HG03196 (cell line): ENCODE results near the gene CAMKMT.

Experiments
- ATAC-seq: cut with Tn5 transposase; IDR thresholded peaks from one replicate; pipeline ENCODE4 v1.9.1; 2021; ENCODE audit not compliant: unreplicated experiment

Gene CAMKMT

DNA sequence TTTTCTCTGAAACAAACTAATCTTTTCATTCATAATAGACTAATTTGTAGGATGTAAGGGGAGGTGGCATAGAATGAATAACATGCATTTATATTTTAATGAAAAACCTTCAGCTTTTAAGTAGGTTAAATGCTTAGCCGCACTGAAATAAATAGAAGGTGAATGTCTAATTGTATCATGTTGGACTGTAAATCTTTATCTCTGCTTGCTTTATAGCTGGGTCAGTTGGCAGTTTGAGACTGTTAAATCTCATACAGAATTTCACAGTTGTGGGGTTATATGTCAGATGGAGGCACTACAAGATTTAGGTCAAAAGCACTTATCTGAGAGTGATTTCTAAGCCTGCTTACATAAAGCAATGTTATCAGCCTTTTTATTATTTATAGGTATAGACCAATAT lies 405.0 kb downstream of the CAMKMT start:
- ATAC-seq = no peak

DNA sequence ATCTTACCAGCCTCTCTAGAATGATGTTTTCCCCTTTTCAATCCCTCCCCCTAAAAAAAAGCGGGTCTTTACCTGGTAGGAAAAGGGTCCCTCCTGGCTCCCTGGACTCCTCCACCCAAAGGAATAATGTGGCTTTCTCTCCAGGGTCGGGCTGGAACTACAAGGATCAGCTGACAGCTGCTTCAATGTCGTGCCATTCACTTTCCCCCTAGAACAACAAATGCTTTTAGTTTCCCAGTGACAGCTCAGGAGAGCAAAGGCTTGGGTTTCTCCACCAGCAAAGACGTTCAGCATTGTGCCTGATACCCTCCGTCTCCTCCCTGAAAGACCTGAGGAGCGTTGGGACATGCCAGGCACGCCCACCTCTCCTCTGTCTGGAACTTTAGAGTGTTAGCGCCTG lies 405.9 kb downstream of the CAMKMT start:
- ATAC-seq = no peak

DNA sequence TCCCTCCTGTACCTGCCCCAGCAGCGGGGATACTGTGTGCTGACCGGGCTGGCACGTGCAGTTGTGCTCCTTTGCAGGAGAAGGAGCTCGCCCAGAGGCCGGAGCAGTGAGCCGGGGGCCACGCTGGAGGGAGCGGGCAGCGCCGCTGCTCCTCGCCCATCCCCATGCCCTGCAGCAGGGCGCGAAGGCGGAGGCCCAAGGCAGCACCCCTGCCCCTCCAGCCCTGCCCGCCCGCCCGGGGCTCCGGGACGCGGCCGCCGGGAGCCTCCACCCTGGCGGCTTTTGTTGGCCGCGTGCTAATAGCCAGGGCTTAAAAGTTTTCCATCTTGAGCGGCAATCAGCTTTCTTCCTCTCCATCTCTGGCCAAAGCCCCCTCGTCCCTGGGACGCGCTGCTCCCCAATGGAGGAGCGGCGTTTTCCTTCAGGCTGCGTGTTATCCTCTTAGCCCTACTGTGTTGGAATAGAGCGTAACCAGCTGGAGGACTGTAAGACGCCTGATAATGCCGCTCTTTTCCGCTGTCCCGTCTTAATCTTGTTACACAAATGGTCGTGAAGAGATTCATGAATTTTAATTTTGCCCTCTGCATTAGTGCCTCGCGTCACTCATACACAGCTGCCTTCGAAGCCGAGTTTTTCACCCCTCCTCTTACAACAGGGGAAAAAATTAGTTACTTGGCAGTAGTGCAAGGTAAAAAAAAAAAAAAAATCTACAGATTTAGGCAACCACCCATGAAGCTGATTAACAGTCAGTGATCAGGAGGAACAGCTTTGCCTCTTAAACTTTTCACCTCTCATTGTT lies 406.9 kb downstream of the CAMKMT start:
- ATAC-seq = no peak

DNA sequence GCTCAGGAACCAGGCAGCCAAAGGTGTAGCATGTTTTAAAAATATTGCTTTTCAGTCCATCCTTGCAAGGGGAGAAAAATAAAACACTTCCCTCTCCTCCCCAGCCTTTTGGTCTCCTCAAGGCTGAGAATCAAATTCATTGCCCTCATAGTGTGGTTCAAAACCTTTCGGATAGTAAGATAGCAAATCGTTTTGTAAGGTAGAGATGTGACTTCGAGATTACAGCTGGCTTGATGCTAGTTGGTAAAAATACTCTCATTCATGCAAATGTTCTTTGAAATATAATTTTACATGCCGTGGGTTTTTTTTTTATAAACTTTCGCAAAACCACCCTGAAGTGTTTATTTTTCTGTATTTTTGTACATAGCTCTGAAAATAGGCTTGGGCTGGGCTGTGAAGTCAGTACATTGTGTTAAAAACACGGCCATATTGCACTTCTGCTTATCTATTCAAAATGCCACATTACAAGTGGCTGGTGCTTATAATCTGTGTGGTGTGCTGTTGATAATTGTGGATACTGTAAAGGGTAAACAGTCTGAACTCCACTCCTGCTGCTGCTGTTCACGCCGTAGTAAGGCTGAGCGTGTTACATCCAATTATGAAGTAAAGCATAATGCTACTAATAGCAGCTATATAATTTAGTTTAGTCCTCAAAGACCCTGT lies 407.7 kb downstream of the CAMKMT start:
- no peak for ATAC-seq

GRCh38 chr2:44770221-44771195 lies 408.8 kb downstream of the CAMKMT start:
- no peak for ATAC-seq

- ATAC-seq = no peak
Observed at GRCh38 chr2:44771522-44771921, 409.8 kb downstream of the CAMKMT start.

GRCh38 chr2:44772131-44772530 lies 410.4 kb downstream of the CAMKMT start:
- ATAC-seq = no peak

DNA sequence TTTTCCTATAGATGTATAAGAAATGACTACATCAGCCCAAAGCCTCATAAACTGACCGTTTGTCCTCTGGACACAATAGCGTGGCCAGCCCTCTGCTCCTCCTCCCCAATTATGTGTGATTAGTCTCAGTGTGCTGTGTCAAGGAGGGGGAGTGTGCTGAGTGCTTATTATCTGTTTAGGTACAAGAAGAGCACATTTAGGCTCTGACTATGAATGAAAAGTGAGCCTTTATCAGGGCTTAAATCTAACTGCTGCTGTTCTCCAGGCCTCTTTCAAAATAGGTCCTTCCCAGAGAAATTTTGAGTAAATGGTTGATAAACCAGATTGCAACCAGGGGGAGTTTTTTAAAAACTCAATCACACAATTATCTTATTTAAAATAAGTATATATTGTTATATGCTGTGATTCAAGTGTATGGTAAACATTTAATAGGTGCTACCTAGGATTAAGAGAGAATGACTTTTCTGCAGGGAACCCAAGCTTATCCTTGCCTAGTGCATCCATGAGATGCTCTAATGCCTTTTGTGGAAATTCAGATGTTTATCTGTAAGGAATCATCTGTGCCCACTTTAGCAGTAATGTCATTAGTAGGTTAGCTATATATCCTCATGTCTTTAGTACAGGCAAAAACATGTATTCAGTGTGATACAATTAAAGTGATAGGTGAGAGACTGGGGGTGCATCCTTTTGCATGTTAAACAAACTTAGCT lies 411.1 kb downstream of the CAMKMT start:
- ATAC-seq = no peak

GRCh38 chr2:44774826-44775492 lies 413.2 kb downstream of the CAMKMT start:
- no peak for ATAC-seq

GRCh38 chr2:44777036-44777435 lies 415.3 kb downstream of the CAMKMT start:
- ATAC-seq = no peak

- no peak for ATAC-seq
Observed at GRCh38 chr2:44777537-44777936, 415.8 kb downstream of the CAMKMT start.

DNA sequence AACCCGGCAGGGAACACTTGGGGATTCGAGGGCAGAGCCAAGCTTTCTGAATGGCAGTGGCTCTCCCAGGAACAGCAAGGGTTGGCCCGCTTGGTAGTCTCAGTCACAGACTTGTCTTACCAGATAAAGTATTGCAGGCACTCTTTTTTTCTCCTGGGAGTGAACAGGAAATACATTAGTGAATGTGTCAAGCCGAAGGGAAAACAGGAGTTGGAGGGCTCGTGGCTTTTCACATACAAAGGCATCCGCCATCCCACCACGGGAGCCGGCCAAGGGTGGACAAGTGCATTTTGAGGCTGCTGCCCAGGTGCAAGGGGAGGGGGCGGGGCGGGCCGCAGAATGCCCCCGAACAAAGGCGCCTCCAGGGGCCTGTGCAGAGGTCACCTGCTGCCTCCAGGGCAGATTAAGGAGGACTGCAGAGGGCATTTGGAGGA lies 416.5 kb downstream of the CAMKMT start:
- peak; percentile 32 for ATAC-seq

- peak; percentile 94 for ATAC-seq
Observed at GRCh38 chr2:44778671-44779476, 417.1 kb downstream of the CAMKMT start.

- no peak for ATAC-seq
Observed at GRCh38 chr2:44779793-44780192, 418.0 kb downstream of the CAMKMT start.

- no peak for ATAC-seq
Observed at GRCh38 chr2:44780406-44780805, 418.7 kb downstream of the CAMKMT start.

DNA sequence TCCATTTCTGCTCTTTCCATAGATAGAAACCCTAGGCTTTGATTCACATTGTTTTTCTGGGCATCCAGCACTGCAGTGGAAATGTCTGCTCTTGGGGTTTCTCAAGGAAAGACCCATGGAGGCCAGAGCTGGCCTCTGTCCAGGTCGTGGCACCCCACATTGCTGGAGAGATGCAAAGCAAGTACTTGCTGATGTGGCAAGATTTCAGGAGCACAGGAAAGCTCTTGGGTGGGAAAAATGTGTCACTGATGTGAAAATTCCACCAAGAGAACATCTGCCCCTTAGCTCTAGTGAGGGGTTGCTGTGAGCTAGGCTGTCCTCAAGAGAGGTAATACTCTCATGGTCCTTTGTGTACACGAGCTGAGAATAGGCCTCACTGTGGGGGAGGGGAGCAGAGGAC lies 423.7 kb downstream of the CAMKMT start:
- no peak for ATAC-seq

DNA sequence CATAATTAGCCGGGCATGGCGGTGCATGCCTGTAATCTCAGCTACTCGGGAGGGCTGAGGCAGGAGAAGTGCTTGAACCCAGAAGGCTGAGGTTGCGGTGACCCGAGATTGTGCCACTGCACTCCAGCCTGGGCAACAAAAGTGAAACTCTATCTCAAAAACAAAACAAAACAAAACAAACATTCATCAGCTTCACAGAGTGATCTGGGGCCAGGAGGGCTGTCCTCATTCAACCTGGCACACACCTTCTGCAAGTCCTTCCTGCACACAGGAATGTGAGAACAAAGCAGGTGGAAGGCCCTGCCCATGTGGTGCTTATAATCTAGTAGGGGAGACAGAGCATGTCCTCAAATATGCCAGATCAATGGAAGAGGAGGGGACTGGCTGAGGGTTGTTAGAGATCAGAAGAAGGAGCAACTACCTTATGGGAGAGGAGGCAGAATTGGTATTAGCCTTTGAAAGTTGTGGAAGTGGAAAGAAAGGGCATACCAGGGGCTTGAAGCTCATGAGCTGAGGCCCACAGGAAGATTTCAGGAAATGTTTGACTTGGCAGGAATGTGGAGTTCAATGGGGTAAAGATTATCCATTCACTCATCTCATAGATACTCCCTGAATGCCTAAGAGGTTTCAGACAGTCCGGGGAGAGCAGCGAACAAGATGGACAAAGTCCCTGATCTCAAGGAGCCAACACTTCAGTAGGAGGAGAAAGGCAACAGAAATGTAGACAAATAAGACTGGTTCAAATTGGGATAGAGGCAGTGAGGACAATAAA lies 424.5 kb downstream of the CAMKMT start:
- no peak for ATAC-seq

DNA sequence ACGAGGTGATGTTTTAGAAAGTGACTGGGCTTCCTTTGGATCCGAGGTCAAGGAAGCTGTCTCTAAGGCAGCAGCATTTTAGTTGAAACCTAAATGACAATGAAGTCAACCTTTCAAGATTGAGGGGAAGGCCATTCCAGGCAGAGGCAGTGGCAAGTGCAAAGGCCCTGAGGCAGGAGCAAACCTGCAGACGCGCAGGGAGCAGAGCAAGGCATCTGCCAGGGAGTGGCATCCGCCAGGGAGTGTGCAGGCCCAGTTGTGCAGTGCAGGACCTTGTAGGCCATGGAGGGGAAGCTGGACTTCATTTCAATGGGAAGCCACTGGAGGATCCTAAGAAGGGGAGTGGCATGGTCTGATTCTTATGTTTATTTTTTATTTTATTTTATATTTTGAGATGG lies 425.1 kb downstream of the CAMKMT start:
- no peak for ATAC-seq

GRCh38 chr2:44787663-44788062 lies 425.9 kb downstream of the CAMKMT start:
- no peak for ATAC-seq
